Transverse colon (tissue), 4 donors: Measurements from ENCODE around the gene CEBPA. TPM values are rescaled to one million over a fixed set of nuclear protein-coding genes. Genes with fewer than 3 reads are reported as not detected.

Source experiments
- DNase-seq: peaks from one replicate; pipeline ENCODE4 v3.0.0-alpha.2; 2019
- H3K27ac ChIP-seq, 4 donors: fragments of 200-600 bp; sonication (generic); 2 replicates each; pipeline ENCODE4 v1.5.1; 2016 to 2018; ENCODE audit warnings: inconsistent platforms in 4 of 4
- H3K27me3 ChIP-seq: fragments of 200-600 bp; sonication (generic); 2 replicates; pipeline ENCODE4 v1.5.1; 2017; ENCODE audit warnings: inconsistent platforms
- H3K36me3 ChIP-seq, 4 donors: fragments of 200-600 bp; sonication (generic); 2 replicates each; pipeline ENCODE4 v1.5.1; 2017 to 2019; ENCODE audit warnings: inconsistent platforms in 4 of 4
- H3K4me1 ChIP-seq, 4 donors: fragments of 200-600 bp; sonication (generic); 2 replicates each; pipeline ENCODE4 v1.5.1; 2017 to 2020; ENCODE audit warnings: inconsistent platforms in 4 of 4
- H3K4me3 ChIP-seq, 4 donors: fragments of 200-600 bp; sonication (generic); 1 replicate in 1 of 4; 2 replicates in 3 of 4; pipeline versions ENCODE4 v1.5.1 to v1.6.1; 2017 to 2019; ENCODE audit warnings: inconsistent platforms in 4 of 4
- H3K9me3 ChIP-seq, 2 donors: fragments of 200-600 bp; sonication (generic); 2 replicates each; pipeline ENCODE4 v1.5.1; 2017 to 2019; ENCODE audit warnings: inconsistent platforms in 2 of 2
- CTCF ChIP-seq, 5 experiments: fragments of 200-600 bp in 3 of 5; fragments of 450-650 bp in 2 of 5; sonication (generic) in 3 of 5; IDR thresholded peaks; 1 replicate in 2 of 5; 2 replicates in 3 of 5; pipeline ENCODE4 v1.5.1; 2016 to 2017; ENCODE audit warnings: antibody characterized with exemption in 5 of 5, inconsistent platforms in 3 of 5, mild to moderate bottlenecking in 2 of 5, moderate library complexity in 1 of 5
- EP300 ChIP-seq: sonication (generic); formaldehyde crosslinking; IDR thresholded peaks from one replicate; pipeline ENCODE4 v1.6.1; 2017; ENCODE audit warnings: antibody characterized with exemption, low read depth
- POLR2A ChIP-seq: fragments of 450-650 bp; IDR thresholded peaks from one replicate; pipeline ENCODE4 v1.6.1; 2016; ENCODE audit warnings: antibody characterized with exemption, mild to moderate bottlenecking, moderate library complexity
- POLR2AphosphoS5 ChIP-seq, 3 donors: sonication (generic); formaldehyde crosslinking; IDR thresholded peaks; one replicate each; pipeline ENCODE4 v1.6.1; 2016; ENCODE audit warnings: antibody characterized with exemption in 3 of 3
- WGBS, 2 donors: methylation state at CpG; one replicate each; pipeline ENCODE4 v1.1.5; 2018; ENCODE audit warnings: low coverage in 1 of 2; 5-methylcytosine and 5-hydroxymethylcytosine counted together
- in situ Hi-C, 4 donors: fragments of 200-750 bp; cut with MboI; loops; one replicate each; pipeline versions ENCODE4 v1.15.0 to v1.15.1; 2017; ENCODE audit warnings: low sequenced_read_pairs in 3 of 4, low pct_ligation_motif_present in 1 of 4, low pct_unique_long_range_greater_than_20kb in 1 of 4
- intact Hi-C: fragments of 100-400 bp; cut with DNase I; formaldehyde crosslinking; loops from one replicate; pipeline ENCODE4 v1.15.1; 2023; ENCODE audit warnings: low total_unique reads
- total RNA-seq, 4 donors: library from RNA; depleted of rRNA; stranded (reverse); fragments of >200 nt; gene quantifications; one replicate each; pipeline ENCODE4 v1.1.0, GENCODE V29; 2016

CEBPA gene
- total RNA-seq, result 10 to 100 TPM; 69.4 to 84.2 (median 77.3) TPM

GRCh38 chr19:33302175-33302973 is at the start of gene CEBPA:
TSS of gene CEBPA (minus strand) at chr19:33302534. CDS start at chr19:33302414, 120 bp downstream.
- WGBS, 2 donors, result 0% methylated on average over 56 of the region's 111 CpGs; no CpG with 5 or more reads in 1 of the 2 donors
- intact Hi-C loops (loop anchor here (2.0 to 10.0 kb wide), 2 partner anchors 68 to 70 kb away; partner anchors contain the start of gene CEBPG), in situ Hi-C loops (no loop called here)
- TF ChIP-seq POLR2AphosphoS5 (IDR thresholded peaks at IDR 0.05) (peak; percentile 65 to 97 (median 95)), EP300 (no peak), CTCF (IDR thresholded peaks at IDR 0.05) (peak in 4 of 5 experiments; percentile 25 to 49 (median 33)), POLR2A (peak; percentile 73)
- no peaks in the 10 kb centered on the region for H3K36me3 ChIP-seq
- DNase-seq, result peak; percentile 88
- H3K4me3 ChIP-seq, result peak within 1 kb of the TSS; percentile 55 to 78 (median 73)
- H3K27ac ChIP-seq, result peak within 1 kb of the TSS; percentile 90 to 94 (median 92)
- H3K27me3 ChIP-seq, result peaks cover 9% of the 10 kb centered on the region
- H3K9me3 ChIP-seq, result no peaks in the 10 kb centered on the region
- peaks cover 7 to 65% (median 26%) of the 10 kb centered on the region in 4 donors for H3K4me1 ChIP-seq

GRCh38 chr19:33350538-33351309 is 48.4 kb upstream of the CEBPA start:
- Histone ChIP-seq H3K9me3 (peaks cover 3 to 5% of the 10 kb centered on the region in 2 donors), H3K36me3 (no peaks in the 10 kb centered on the region), H3K4me3 (no peak overlapping the region), H3K27me3 (peaks cover 6% of the 10 kb centered on the region), H3K27ac (no peak overlapping the region), H3K4me1 (no peaks in the 10 kb centered on the region)
- DNase-seq, result no peak
- intact Hi-C loops (no loop called here), in situ Hi-C loops (no loop called here)
- 75 to 84% methylated on average over 3 to 12 of the region's 12 CpGs for WGBS, 2 donors
- TF ChIP-seq POLR2A (no peak), EP300 (no peak), CTCF (IDR thresholded peaks at IDR 0.05) (no peak), POLR2AphosphoS5 (IDR thresholded peaks at IDR 0.05) (no peak)

GRCh38 chr19:33349319-33350289 is 47.3 kb upstream of the CEBPA start:
- Histone ChIP-seq H3K27ac (no peak overlapping the region), H3K27me3 (peaks cover 6% of the 10 kb centered on the region), H3K4me3 (no peak overlapping the region), H3K9me3 (no peaks in the 10 kb centered on the region), H3K36me3 (no peaks in the 10 kb centered on the region), H3K4me1 (no peaks in the 10 kb centered on the region)
- intact Hi-C loops (no loop called here), in situ Hi-C loops (no loop called here)
- WGBS, 2 donors, result 85% methylated on average over 12 of the region's 12 CpGs
- no peak for DNase-seq
- no peak for TF ChIP-seq POLR2AphosphoS5 (IDR thresholded peaks at IDR 0.05)
- no peak for TF ChIP-seq POLR2A
- no peak for TF ChIP-seq EP300
- no peak for TF ChIP-seq CTCF (IDR thresholded peaks at IDR 0.05)
